Dermis microvascular lymphatic vessel endothelial cell (primary cell): ENCODE data around the gene PSD2. TPM values are rescaled to one million over a fixed set of nuclear protein-coding genes. Genes with fewer than 3 reads are reported as not detected.

ENCODE experiments used
- DNase-seq, 2 donors: peaks; one replicate each; pipeline versions ENCODE4 v3.0.0 to v3.0.0-alpha.2; 2010; ENCODE audit warnings: low read depth in 2 of 2
- total RNA-seq: library from RNA; depleted of rRNA; stranded (reverse); fragments of >200 nt; gene quantifications from 2 replicates; pipeline ENCODE4 v1.2.1, GENCODE V29; 2014

Gene PSD2
- total RNA-seq, 1 donor from 2014 or later = not detected

- DNase-seq = no peak
These were observed 58.5 kb downstream of the PSD2 start for GRCh38 chr5:139854029-139854605.

GRCh38 chr5:139854953-139855352 is 59.3 kb downstream of the PSD2 start:
- DNase-seq = no peak

- DNase-seq = no peak
These were observed 59.8 kb downstream of the PSD2 start for GRCh38 chr5:139855451-139855850.

- DNase-seq = no peak
These were observed 60.4 kb downstream of the PSD2 start for GRCh38 chr5:139855946-139856540.

GRCh38 chr5:139856714-139857113 is 61.1 kb downstream of the PSD2 start:
- no peak for DNase-seq

GRCh38 chr5:139859013-139859412 is 63.4 kb downstream of the PSD2 start:
- no peak for DNase-seq

GRCh38 chr5:139861021-139861888 is 65.6 kb downstream of the PSD2 start:
- DNase-seq = no peak

GRCh38 chr5:139861889-139862207 is 66.2 kb downstream of the PSD2 start:
- no peak for DNase-seq

- peak; percentile 14 to 16 for DNase-seq
These were observed 66.7 kb downstream of the PSD2 start for GRCh38 chr5:139862313-139862712.

GRCh38 chr5:139862803-139863202 is 67.2 kb downstream of the PSD2 start:
- DNase-seq = no peak

- DNase-seq = no peak
These were observed 67.8 kb downstream of the PSD2 start for GRCh38 chr5:139863361-139863760.

- peak; percentile 39 to 61 for DNase-seq
These were observed 68.4 kb downstream of the PSD2 start for GRCh38 chr5:139863855-139864558.

- no peak for DNase-seq
These were observed 69.3 kb downstream of the PSD2 start for GRCh38 chr5:139864716-139865483.

GRCh38 chr5:139867109-139867508 is 71.5 kb downstream of the PSD2 start:
- DNase-seq = no peak

GRCh38 chr5:139867581-139867980 is 72.0 kb downstream of the PSD2 start:
- no peak for DNase-seq

GRCh38 chr5:139869042-139869790 is 73.6 kb downstream of the PSD2 start:
- no peak for DNase-seq

- no peak for DNase-seq
These were observed 75.1 kb downstream of the PSD2 start for GRCh38 chr5:139870677-139871076.

- no peak for DNase-seq
These were observed 76.0 kb downstream of the PSD2 start for GRCh38 chr5:139871614-139872013.

GRCh38 chr5:139872052-139872766 is 76.6 kb downstream of the PSD2 start:
- DNase-seq = no peak
